Renal cortical epithelial cell (primary cell): ENCODE measurements around the gene TNFRSF18. TPM values are rescaled to one million over a fixed set of nuclear protein-coding genes. Genes with fewer than 3 reads are reported as not detected.

Source experiments
- DNase-seq: peaks from one replicate; pipeline ENCODE4 v3.0.0-alpha.2; 2011; ENCODE audit warnings: low read depth
- total RNA-seq: library from RNA; depleted of rRNA; stranded (reverse); fragments of >200 nt; gene quantifications from 2 replicates; pipeline ENCODE4 v1.2.3, GENCODE V29; 2014

Gene TNFRSF18
- total RNA-seq, 1 donor from 2014 or later: 0.50 TPM

GRCh38 chr1:1240822-1241587, 34.6 kb upstream of the TNFRSF18 start:
- DNase-seq: no peak

- no peak for DNase-seq
Observed at GRCh38 chr1:1240348-1240732, 33.9 kb upstream of the TNFRSF18 start.

GRCh38 chr1:1239614-1240347, 33.4 kb upstream of the TNFRSF18 start:
- DNase-seq: no peak

GRCh38 chr1:1239227-1239613, 32.8 kb upstream of the TNFRSF18 start:
- DNase-seq: no peak

- DNase-seq: no peak
Observed at GRCh38 chr1:1238702-1239178, 32.3 kb upstream of the TNFRSF18 start.

GRCh38 chr1:1237874-1238701, 31.7 kb upstream of the TNFRSF18 start:
- DNase-seq: no peak

GRCh38 chr1:1236945-1237873, 30.8 kb upstream of the TNFRSF18 start:
- no peak for DNase-seq

- DNase-seq: no peak
Observed at GRCh38 chr1:1236176-1236763, 29.9 kb upstream of the TNFRSF18 start.

GRCh38 chr1:1235016-1235744, 28.8 kb upstream of the TNFRSF18 start:
- DNase-seq: no peak

- DNase-seq: no peak
Observed at GRCh38 chr1:1234180-1234808, 27.9 kb upstream of the TNFRSF18 start.

GRCh38 chr1:1233567-1233892, 27.1 kb upstream of the TNFRSF18 start:
- DNase-seq: no peak

GRCh38 chr1:1232796-1233566, 26.6 kb upstream of the TNFRSF18 start:
- no peak for DNase-seq

GRCh38 chr1:1232208-1232795, 25.9 kb upstream of the TNFRSF18 start, which contains the start of gene B3GALT6:
TSS of gene B3GALT6 (plus strand) at chr1:1232237. CDS start at chr1:1232279, 42 bp downstream.
- no peak for DNase-seq

- DNase-seq: peak; percentile 81
Observed at GRCh38 chr1:1231400-1232207, 25.2 kb upstream of the TNFRSF18 start, which contains the start of gene SDF4. TSS of gene SDF4 (minus strand) at chr1:1232001. CDS start at chr1:1228772, 3,229 bp downstream.

GRCh38 chr1:1230656-1231399, 24.4 kb upstream of the TNFRSF18 start:
- DNase-seq: peak; percentile 73

GRCh38 chr1:1229770-1230169, 23.4 kb upstream of the TNFRSF18 start:
- DNase-seq: no peak
